ENCODE results near the gene SLC3A2.

SLC3A2 gene

GRCh38 chr11:62911137-62912130, 30.7 kb downstream of the SLC3A2 start:
- in situ Hi-C loops (cut with MboI; ENCODE audit: low pct_unique_long_range_greater_than_20kb, low sequenced_read_pairs, unreplicated experiment), result no loop called here
- no peak for DNase-seq (ENCODE audit: low spot score)
- TF ChIP-seq CTCF (IDR thresholded peaks at IDR 0.05; ENCODE audit: extremely low read depth, insufficient read depth, missing control alignments), result no peak

- TF ChIP-seq CTCF (IDR thresholded peaks at IDR 0.05; ENCODE audit: extremely low read depth, insufficient read depth, missing control alignments), result no peak
- in situ Hi-C loops (cut with MboI; ENCODE audit: low pct_unique_long_range_greater_than_20kb, low sequenced_read_pairs, unreplicated experiment), result no loop called here
Measured at GRCh38 chr11:62912268-62912667, 31.6 kb downstream of the SLC3A2 start.

GRCh38 chr11:62914416-62914815, 33.7 kb downstream of the SLC3A2 start:
- DNase-seq (ENCODE audit: low spot score), result no peak
- no peak for TF ChIP-seq CTCF (IDR thresholded peaks at IDR 0.05; ENCODE audit: extremely low read depth, insufficient read depth, missing control alignments)
- in situ Hi-C loops (cut with MboI; ENCODE audit: low pct_unique_long_range_greater_than_20kb, low sequenced_read_pairs, unreplicated experiment), result no loop called here

More at GRCh38 chr11:62912268-62912667, 31.6 kb downstream of the SLC3A2 start:
- no peak for DNase-seq (ENCODE audit: low spot score)

GRCh38 chr11:62917906-62918502, 37.3 kb downstream of the SLC3A2 start:
- no peak for TF ChIP-seq CTCF (IDR thresholded peaks at IDR 0.05; ENCODE audit: extremely low read depth, insufficient read depth, missing control alignments)
- DNase-seq (ENCODE audit: low spot score), result no peak
- in situ Hi-C loops (cut with MboI; ENCODE audit: low pct_unique_long_range_greater_than_20kb, low sequenced_read_pairs, unreplicated experiment), result no loop called here

- DNase-seq (ENCODE audit: low spot score), result no peak
- in situ Hi-C loops (cut with MboI; ENCODE audit: low pct_unique_long_range_greater_than_20kb, low sequenced_read_pairs, unreplicated experiment), result no loop called here
- TF ChIP-seq CTCF (IDR thresholded peaks at IDR 0.05; ENCODE audit: extremely low read depth, insufficient read depth, missing control alignments), result no peak
Measured at GRCh38 chr11:62918531-62918930, 37.8 kb downstream of the SLC3A2 start.

- no peak for TF ChIP-seq CTCF (IDR thresholded peaks at IDR 0.05; ENCODE audit: extremely low read depth, insufficient read depth, missing control alignments)
- no peak for DNase-seq (ENCODE audit: low spot score)
- in situ Hi-C loops (cut with MboI; ENCODE audit: low pct_unique_long_range_greater_than_20kb, low sequenced_read_pairs, unreplicated experiment), result no loop called here
Measured at GRCh38 chr11:62919476-62919875, 38.8 kb downstream of the SLC3A2 start.
